HepG2 (cell line): ENCODE measurements around the gene FITM2. TPM values are rescaled to one million over a fixed set of nuclear protein-coding genes. Genes with fewer than 3 reads are reported as not detected.

Source experiments
- EHMT2 ChIP-seq: fragments of 200-600 bp; sonication (generic); IDR thresholded peaks from 2 replicates; pipeline ENCODE4 v1.7.0; 2017; ENCODE audit warnings: antibody characterized with exemption, low read depth, low read length, borderline replicate concordance
- ETV6 ChIP-seq: sonication (generic); formaldehyde crosslinking; conservative IDR thresholded peaks from 2 replicates; pipeline ENCODE4 v1.4.0; 2020; ENCODE audit warnings: missing genetic modification reagents
- JARID2 ChIP-seq: sonication (generic); formaldehyde crosslinking; IDR thresholded peaks from 2 replicates; pipeline ENCODE4 v1.8.1; 2023; ENCODE audit warnings: missing genetic modification reagents, inconsistent platforms; ENCODE audit not compliant: insufficient replicate concordance
- KDM2A ChIP-seq: sonication (generic); formaldehyde crosslinking; IDR thresholded peaks from 2 replicates; pipeline ENCODE4 v1.4.0; 2020; ENCODE audit warnings: low read depth, missing genetic modification reagents, borderline replicate concordance
- ZBTB42 ChIP-seq: sonication (generic); formaldehyde crosslinking; IDR thresholded peaks from 2 replicates; pipeline ENCODE4 v1.5.0; 2020; ENCODE audit warnings: mild to moderate bottlenecking, missing genetic modification reagents
- ZBTB7B ChIP-seq: sonication (generic); formaldehyde crosslinking; IDR thresholded peaks from 2 replicates; pipeline ENCODE4 v1.4.0; 2020; ENCODE audit warnings: missing genetic modification reagents
- ZHX1 ChIP-seq: sonication (generic); formaldehyde crosslinking; IDR thresholded peaks from 2 replicates; pipeline ENCODE4 v1.8.1; 2022; ENCODE audit warnings: low read depth, mild to moderate bottlenecking, missing genetic modification reagents
- ZNF225 ChIP-seq: sonication (generic); formaldehyde crosslinking; IDR thresholded peaks from 2 replicates; pipeline ENCODE4 v1.4.0; 2020; ENCODE audit warnings: mild to moderate bottlenecking, missing genetic modification reagents
- ZNF530 ChIP-seq: sonication (generic); formaldehyde crosslinking; IDR thresholded peaks from 2 replicates; pipeline ENCODE4 v1.5.0; 2020; ENCODE audit warnings: low read depth, mild to moderate bottlenecking, missing genetic modification reagents
- ZNF549 ChIP-seq: sonication (generic); formaldehyde crosslinking; IDR thresholded peaks from 2 replicates; pipeline ENCODE4 v1.5.0; 2020; ENCODE audit warnings: missing genetic modification reagents
- ZNF567 ChIP-seq: sonication (generic); formaldehyde crosslinking; IDR thresholded peaks from 2 replicates; pipeline ENCODE4 v1.8.1; 2023; ENCODE audit warnings: mild to moderate bottlenecking, missing genetic modification reagents, borderline replicate concordance
- ZNF674 ChIP-seq: sonication (generic); formaldehyde crosslinking; IDR thresholded peaks from 2 replicates; pipeline ENCODE4 v1.5.0; 2020; ENCODE audit warnings: low read depth, mild to moderate bottlenecking, missing genetic modification reagents
- polyA plus RNA-seq, 8 experiments: library from polyadenylated mRNA; depleted of rRNA in 3 of 8; stranded (reverse) in 7 of 8; unstranded in 1 of 8; fragments of >200 nt; fragmentation: Illumina TruSeq in 4 of 8; extraction: Trizol in 4 of 8; gene quantifications; 2 replicates each; pipeline versions ENCODE4 v1.2.1 to v1.2.3, GENCODE V29; 2011 to 2016; ENCODE audit warnings: low read depth in 4 of 8, missing spikeins in 1 of 8, mixed read lengths in 1 of 8; ENCODE audit not compliant: insufficient read depth in 1 of 8
- total RNA-seq, 5 experiments: library from RNA; depleted of rRNA; stranded (reverse); fragments of >200 nt; fragmentation: Illumina TruSeq; extraction: Trizol; gene quantifications; 2 replicates each; pipeline ENCODE4 v1.2.3, GENCODE V29; 2016; ENCODE audit warnings: low read depth in 1 of 5
- TF ChIP-seq, protein P1 (sequence below): sonication (generic); formaldehyde crosslinking; IDR thresholded peaks from 2 replicates; pipeline ENCODE4 v1.4.0; 2020; ENCODE audit warnings: missing genetic modification reagents, borderline replicate concordance
- TF ChIP-seq, protein P2 (sequence below): sonication (generic); formaldehyde crosslinking; IDR thresholded peaks from 2 replicates; pipeline ENCODE4 v1.9.0; 2021; ENCODE audit warnings: missing genetic modification reagents, borderline replicate concordance
- TF ChIP-seq, protein P3 (sequence below): sonication (generic); formaldehyde crosslinking; IDR thresholded peaks from 2 replicates; pipeline ENCODE4 v1.4.0; 2020; ENCODE audit warnings: missing genetic modification reagents, borderline replicate concordance
- TF ChIP-seq, protein P4 (sequence below): sonication (generic); formaldehyde crosslinking; IDR thresholded peaks from 2 replicates; pipeline ENCODE4 v1.5.0; 2020; ENCODE audit warnings: mild to moderate bottlenecking, low read depth, missing genetic modification reagents, borderline replicate concordance

FITM2 gene
- total and polyA plus RNA-seq, 2 of the 13 experiments (the other 11 are each of a cell fraction or from before 2014, with no cell fraction given): 9.6 to 24.5 TPM

DNA sequence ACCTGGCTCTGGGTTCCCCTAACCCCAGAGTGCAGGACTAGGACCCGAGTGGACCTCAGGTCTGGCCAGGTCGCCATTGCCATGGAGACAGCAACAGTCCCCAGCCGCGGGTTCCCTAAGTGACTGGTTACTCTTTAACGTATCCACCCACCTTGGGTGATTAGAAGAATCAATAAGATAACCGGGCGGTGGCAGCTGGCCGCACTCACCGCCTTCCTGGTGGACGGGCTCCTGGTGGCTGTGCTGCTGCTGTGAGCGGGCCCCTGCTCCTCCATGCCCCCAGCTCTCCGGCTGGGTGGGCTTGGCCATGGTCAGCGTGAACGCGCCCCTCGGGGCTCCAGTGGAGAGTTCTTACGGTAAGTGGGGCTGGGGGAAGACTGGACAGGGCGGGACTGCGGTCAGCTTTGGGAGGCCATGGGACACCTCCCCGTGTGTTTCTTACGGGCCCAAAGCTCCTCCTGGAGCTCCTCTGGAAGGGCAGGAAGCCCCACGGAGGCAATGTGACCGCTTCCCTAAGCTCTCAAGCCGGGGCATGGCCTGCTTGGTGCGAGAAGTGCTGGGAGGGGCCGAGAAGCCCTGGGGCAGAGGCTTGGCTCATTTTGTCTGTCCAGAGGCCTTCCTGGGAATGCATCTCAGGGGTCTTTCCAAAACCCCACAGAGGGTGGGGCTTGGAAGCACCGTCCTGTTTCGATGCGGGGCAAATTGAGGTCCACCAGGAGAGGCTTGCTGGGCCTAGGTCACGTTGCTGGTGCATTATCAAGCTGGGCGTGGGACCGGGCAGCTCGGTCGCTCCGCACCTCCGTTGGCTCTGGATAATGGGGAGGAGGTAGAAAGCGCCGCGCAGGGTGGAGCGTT lies 44.7 kb upstream of the FITM2 start, which contains the start of gene HNF4A (continued):
- TF ChIP-seq, protein P1, sequence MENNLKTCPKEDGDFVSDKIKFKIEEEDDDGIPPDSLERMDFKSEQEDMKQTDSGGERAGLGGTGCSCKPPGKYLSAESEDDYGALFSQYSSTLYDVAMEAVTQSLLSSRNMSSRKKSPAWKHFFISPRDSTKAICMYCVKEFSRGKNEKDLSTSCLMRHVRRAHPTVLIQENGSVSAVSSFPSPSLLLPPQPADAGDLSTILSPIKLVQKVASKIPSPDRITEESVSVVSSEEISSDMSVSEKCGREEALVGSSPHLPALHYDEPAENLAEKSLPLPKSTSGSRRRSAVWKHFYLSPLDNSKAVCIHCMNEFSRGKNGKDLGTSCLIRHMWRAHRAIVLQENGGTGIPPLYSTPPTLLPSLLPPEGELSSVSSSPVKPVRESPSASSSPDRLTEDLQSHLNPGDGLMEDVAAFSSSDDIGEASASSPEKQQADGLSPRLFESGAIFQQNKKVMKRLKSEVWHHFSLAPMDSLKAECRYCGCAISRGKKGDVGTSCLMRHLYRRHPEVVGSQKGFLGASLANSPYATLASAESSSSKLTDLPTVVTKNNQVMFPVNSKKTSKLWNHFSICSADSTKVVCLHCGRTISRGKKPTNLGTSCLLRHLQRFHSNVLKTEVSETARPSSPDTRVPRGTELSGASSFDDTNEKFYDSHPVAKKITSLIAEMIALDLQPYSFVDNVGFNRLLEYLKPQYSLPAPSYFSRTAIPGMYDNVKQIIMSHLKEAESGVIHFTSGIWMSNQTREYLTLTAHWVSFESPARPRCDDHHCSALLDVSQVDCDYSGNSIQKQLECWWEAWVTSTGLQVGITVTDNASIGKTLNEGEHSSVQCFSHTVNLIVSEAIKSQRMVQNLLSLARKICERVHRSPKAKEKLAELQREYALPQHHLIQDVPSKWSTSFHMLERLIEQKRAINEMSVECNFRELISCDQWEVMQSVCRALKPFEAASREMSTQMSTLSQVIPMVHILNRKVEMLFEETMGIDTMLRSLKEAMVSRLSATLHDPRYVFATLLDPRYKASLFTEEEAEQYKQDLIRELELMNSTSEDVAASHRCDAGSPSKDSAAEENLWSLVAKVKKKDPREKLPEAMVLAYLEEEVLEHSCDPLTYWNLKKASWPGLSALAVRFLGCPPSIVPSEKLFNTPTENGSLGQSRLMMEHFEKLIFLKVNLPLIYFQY: no peak; the same call in 1 of the 2 replicates
- peak; percentile 87; the same call in 1 of the 2 replicates for TF ChIP-seq ZHX1 (CRISPR knock-in tag)
- TF ChIP-seq, protein P2, sequence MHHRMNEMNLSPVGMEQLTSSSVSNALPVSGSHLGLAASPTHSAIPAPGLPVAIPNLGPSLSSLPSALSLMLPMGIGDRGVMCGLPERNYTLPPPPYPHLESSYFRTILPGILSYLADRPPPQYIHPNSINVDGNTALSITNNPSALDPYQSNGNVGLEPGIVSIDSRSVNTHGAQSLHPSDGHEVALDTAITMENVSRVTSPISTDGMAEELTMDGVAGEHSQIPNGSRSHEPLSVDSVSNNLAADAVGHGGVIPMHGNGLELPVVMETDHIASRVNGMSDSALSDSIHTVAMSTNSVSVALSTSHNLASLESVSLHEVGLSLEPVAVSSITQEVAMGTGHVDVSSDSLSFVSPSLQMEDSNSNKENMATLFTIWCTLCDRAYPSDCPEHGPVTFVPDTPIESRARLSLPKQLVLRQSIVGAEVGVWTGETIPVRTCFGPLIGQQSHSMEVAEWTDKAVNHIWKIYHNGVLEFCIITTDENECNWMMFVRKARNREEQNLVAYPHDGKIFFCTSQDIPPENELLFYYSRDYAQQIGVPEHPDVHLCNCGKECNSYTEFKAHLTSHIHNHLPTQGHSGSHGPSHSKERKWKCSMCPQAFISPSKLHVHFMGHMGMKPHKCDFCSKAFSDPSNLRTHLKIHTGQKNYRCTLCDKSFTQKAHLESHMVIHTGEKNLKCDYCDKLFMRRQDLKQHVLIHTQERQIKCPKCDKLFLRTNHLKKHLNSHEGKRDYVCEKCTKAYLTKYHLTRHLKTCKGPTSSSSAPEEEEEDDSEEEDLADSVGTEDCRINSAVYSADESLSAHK: no peak; the same call in 1 of the 2 replicates
- no peak; the same call in 1 of the 2 replicates for TF ChIP-seq ZNF567 (CRISPR knock-in tag)
- TF ChIP-seq EHMT2: no peak
- peak; percentile 89 for TF ChIP-seq KDM2A
- TF ChIP-seq, protein P3, sequence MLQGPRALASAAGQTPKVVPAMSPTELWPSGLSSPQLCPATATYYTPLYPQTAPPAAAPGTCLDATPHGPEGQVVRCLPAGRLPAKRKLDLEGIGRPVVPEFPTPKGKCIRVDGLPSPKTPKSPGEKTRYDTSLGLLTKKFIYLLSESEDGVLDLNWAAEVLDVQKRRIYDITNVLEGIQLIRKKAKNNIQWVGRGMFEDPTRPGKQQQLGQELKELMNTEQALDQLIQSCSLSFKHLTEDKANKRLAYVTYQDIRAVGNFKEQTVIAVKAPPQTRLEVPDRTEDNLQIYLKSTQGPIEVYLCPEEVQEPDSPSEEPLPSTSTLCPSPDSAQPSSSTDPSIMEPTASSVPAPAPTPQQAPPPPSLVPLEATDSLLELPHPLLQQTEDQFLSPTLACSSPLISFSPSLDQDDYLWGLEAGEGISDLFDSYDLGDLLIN: peak; percentile 80; the same call in 1 of the 2 replicates
- peak; percentile 77; the same call in 1 of the 2 replicates for TF ChIP-seq ZNF530 (CRISPR knock-in tag)
- TF ChIP-seq ZNF225 (CRISPR knock-in tag): peak; percentile 71; the same call in 1 of the 2 replicates
- TF ChIP-seq ZNF674 (CRISPR knock-in tag): peak; percentile 90; the same call in 1 of the 2 replicates
- TF ChIP-seq JARID2 (CRISPR knock-in tag): peak; percentile 31
- TF ChIP-seq ZBTB7B: peak; percentile 92
- TF ChIP-seq ZNF549 (CRISPR knock-in tag): 0 out of 2 replicates have a peak, but pooled peaks have one; percentile 30
- TF ChIP-seq, protein P4, sequence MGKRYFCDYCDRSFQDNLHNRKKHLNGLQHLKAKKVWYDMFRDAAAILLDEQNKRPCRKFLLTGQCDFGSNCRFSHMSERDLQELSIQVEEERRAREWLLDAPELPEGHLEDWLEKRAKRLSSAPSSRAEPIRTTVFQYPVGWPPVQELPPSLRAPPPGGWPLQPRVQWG (CRISPR knock-in tag): no peak
- no peak; the same call in 1 of the 2 replicates for TF ChIP-seq ETV6
- peak; percentile 97 for TF ChIP-seq ZBTB42
